HCT116 (cell line): ENCODE results near the gene MYO1E. TPM values are rescaled to one million over a fixed set of nuclear protein-coding genes. Genes with fewer than 3 reads are reported as not detected.

ENCODE experiments used
- ATAC-seq: fragments of 200-7000 bp; cut with Tn5 transposase; 2 replicates; pipeline ENCODE4 v1.9.1; 2020; ENCODE audit warnings: mild to moderate bottlenecking, moderate library complexity
- BruUV-seq: library from RNA; stranded (reverse); fragments of 400-500 nt; replicated peaks from 2 replicates; lab custom pipeline; 2021; lab: Mats Ljungman, UMichigan
- CTCF ChIA-PET: fragments of 300-600 bp; sonication (Branson Sonifier 250); formaldehyde crosslinking; loops from one replicate; lab custom pipeline; 2021; ENCODE audit warnings: antibody characterized with exemption; lab: Charles Lee
- POLR2A ChIA-PET: fragments of 300-600, 350-600 bp; sonication (Branson Sonifier 250); formaldehyde crosslinking; loops from one replicate; lab custom pipeline; 2021; ENCODE audit warnings: antibody characterized with exemption; lab: Charles Lee
- RAD21 ChIA-PET, 2 experiments: fragments of 300-600 bp; sonication (Branson Sonifier 250); formaldehyde crosslinking; loops; one replicate each; lab custom pipeline; 2023; ENCODE audit warnings: low total read pairs in 2 of 2; ENCODE audit not compliant: uncharacterized antibody in 2 of 2, unreplicated experiment in 2 of 2, low non-redundant PET in 1 of 2; lab: Charles Lee
- DNase-seq: peaks from one replicate; pipeline ENCODE4 v3.0.0-alpha.2; 2010; ENCODE audit warnings: low read depth, low spot score
- H2AFZ ChIP-seq: fragments of 200-600 bp; shearing (Covaris generic), sonication (generic); 2 replicates; pipeline ENCODE4 v1.6.1; 2017; ENCODE audit warnings: low read depth, mixed run types, mixed read lengths, antibody characterized with exemption, low read length; ENCODE audit not compliant: poor library complexity, severe bottlenecking
- H3K27ac ChIP-seq: 2 replicates; pipeline ENCODE4 v1.5.1; 2012; ENCODE audit warnings: low read depth, low read length
- H3K27me3 ChIP-seq: fragments of 200-600 bp; sonication (generic); 2 replicates; pipeline ENCODE4 v1.6.1; 2016; ENCODE audit warnings: mixed run types, low read length, mixed read lengths; ENCODE audit not compliant: insufficient read depth
- H3K36me3 ChIP-seq, 2 experiments: fragments of 200-500 bp in 1 of 2; fragments of 200-600 bp in 1 of 2; sonication (Bioruptor generic) in 1 of 2; sonication (generic) in 1 of 2; 2 replicates each; pipeline versions ENCODE4 v1.5.1 to v1.6.1; 2014 to 2016; ENCODE audit warnings: low read length in 2 of 2, inconsistent platforms in 1 of 2, mixed read lengths in 1 of 2, mixed run types in 1 of 2; ENCODE audit not compliant: insufficient read depth in 2 of 2, control insufficient read depth in 1 of 2
- H3K4me1 ChIP-seq, 2 experiments: fragments of 200-600 bp in 1 of 2; sonication (generic) in 1 of 2; 2 replicates each; pipeline versions ENCODE4 v1.5.1 to v1.6.1; 2012 to 2017; ENCODE audit warnings: low read length in 2 of 2, inconsistent platforms in 1 of 2, mild to moderate bottlenecking in 1 of 2, mixed read lengths in 1 of 2, mixed run types in 1 of 2, moderate library complexity in 1 of 2; ENCODE audit not compliant: insufficient read depth in 2 of 2, control insufficient read depth in 1 of 2
- H3K4me2 ChIP-seq: fragments of 200-600 bp; sonication (generic); 2 replicates; pipeline ENCODE4 v1.6.1; 2017; ENCODE audit warnings: mixed run types, low read length, mixed read lengths
- H3K4me3 ChIP-seq, 2 experiments: fragments of 200-600 bp in 1 of 2; sonication (generic) in 1 of 2; replicated peaks in 1 of 2; 2 replicates each; pipeline ENCODE4 v1.5.1; 2011 to 2016; ENCODE audit warnings: low read length in 2 of 2, control low read depth in 1 of 2, low read depth in 1 of 2, mild to moderate bottlenecking in 1 of 2, mixed read lengths in 1 of 2, mixed run types in 1 of 2
- H3K79me2 ChIP-seq: fragments of 200-600 bp; sonication (generic); 2 replicates; pipeline ENCODE4 v1.6.1; 2017; ENCODE audit warnings: mild to moderate bottlenecking, mixed run types, low read length, moderate library complexity, mixed read lengths; ENCODE audit not compliant: insufficient read depth
- H3K9ac ChIP-seq: fragments of 200-600 bp; sonication (generic); 2 replicates; pipeline ENCODE4 v1.6.1; 2016; ENCODE audit warnings: low read length, mixed read lengths
- H3K9me2 ChIP-seq: fragments of 200-600 bp; sonication (generic), shearing (Covaris generic); 2 replicates; pipeline ENCODE4 v1.6.1; 2017; ENCODE audit warnings: mixed run types, mild to moderate bottlenecking, moderate library complexity; ENCODE audit not compliant: insufficient read depth
- H3K9me3 ChIP-seq, 2 experiments: fragments of 200-500 bp in 1 of 2; fragments of 200-600 bp in 1 of 2; sonication (Bioruptor generic) in 1 of 2; sonication (generic) in 1 of 2; 2 replicates each; pipeline ENCODE4 v1.6.1; 2014 to 2017; ENCODE audit warnings: low read length in 2 of 2, mixed read lengths in 2 of 2, inconsistent platforms in 1 of 2, low read depth in 1 of 2, mild to moderate bottlenecking in 1 of 2, mixed run types in 1 of 2, moderate library complexity in 1 of 2; ENCODE audit not compliant: control insufficient read depth in 1 of 2, insufficient read depth in 1 of 2
- H4K20me1 ChIP-seq: fragments of 200-600 bp; sonication (generic), shearing (Covaris generic); 2 replicates; pipeline ENCODE4 v1.6.1; 2017; ENCODE audit warnings: mixed run types, mild to moderate bottlenecking, moderate library complexity; ENCODE audit not compliant: insufficient read depth
- CEBPB ChIP-seq: IDR thresholded peaks from 2 replicates; pipeline ENCODE4 v1.6.1; 2012; ENCODE audit warnings: low read depth
- EGR1 ChIP-seq: IDR thresholded peaks from 2 replicates; pipeline ENCODE4 v1.6.1; 2012; ENCODE audit warnings: low read depth
- ELF1 ChIP-seq: IDR thresholded peaks from 2 replicates; pipeline ENCODE4 v1.6.1; 2012; ENCODE audit warnings: low read depth, borderline replicate concordance
- FOSL1 ChIP-seq: IDR thresholded peaks from 2 replicates; pipeline ENCODE4 v1.6.1; 2012; ENCODE audit warnings: low read depth
- JUND ChIP-seq: IDR thresholded peaks from 2 replicates; pipeline ENCODE4 v1.6.1; 2012
- POLR2A ChIP-seq: IDR thresholded peaks from 2 replicates; pipeline ENCODE4 v1.7.0; 2011; ENCODE audit warnings: borderline replicate concordance; ENCODE audit not compliant: insufficient read depth, insufficient read length; ENCODE audit errors: extremely low read depth
- SP1 ChIP-seq: IDR thresholded peaks from 2 replicates; pipeline ENCODE4 v1.6.1; 2012; ENCODE audit warnings: low read depth
- YY1 ChIP-seq: IDR thresholded peaks from 2 replicates; pipeline ENCODE4 v1.6.1; 2011; ENCODE audit warnings: low read length, low read depth, moderate library complexity, mild to moderate bottlenecking; ENCODE audit not compliant: insufficient replicate concordance; ENCODE audit errors: extremely low read depth
- ZFX ChIP-seq: fragments of 450-650 bp; IDR thresholded peaks from 2 replicates; pipeline ENCODE4 v1.6.1; 2017
- intact Hi-C: fragments of 100-400 bp; cut with micrococcal nuclease; formaldehyde crosslinking; loops from 2 replicates; pipeline ENCODE4 v1.10.0; 2022
- total RNA-seq: library from RNA; stranded (reverse); gene quantifications from one replicate; pipeline ENCODE4 v1.2.1, GENCODE V29; 2021; ENCODE audit not compliant: unreplicated experiment
- TF ChIP-seq, protein P1 (sequence below): IDR thresholded peaks from 2 replicates; pipeline ENCODE4 v1.6.1; 2012

The MYO1E gene
- total RNA-seq, 1 experiment from 2014 or later: 182 TPM

DNA sequence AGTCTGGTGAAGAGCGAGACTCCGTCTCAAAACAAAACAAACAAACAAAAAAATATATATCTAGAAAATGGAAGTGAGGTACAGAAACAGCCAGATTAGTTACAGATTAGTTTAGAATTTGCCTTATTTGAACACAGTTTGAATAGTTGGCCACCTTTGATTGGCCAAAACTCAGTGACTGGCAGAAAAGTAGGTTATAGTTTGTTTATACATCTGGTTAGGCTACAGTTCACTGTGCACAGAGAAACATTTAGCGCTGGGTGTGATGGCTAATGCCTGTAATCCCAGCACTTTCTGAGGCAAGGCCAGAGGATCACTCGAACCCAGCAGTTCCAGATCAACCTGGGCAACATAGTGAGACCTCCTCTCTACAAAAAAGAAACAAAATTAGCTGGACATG lies 114.4 kb downstream of the MYO1E start:
- Histone ChIP-seq H2AFZ (no peak overlapping the region), H3K36me3 (0 out of 4 replicates have a peak, but pooled peaks cover 0 to 10% of the 10 kb centered on the region in 2 experiments)
- TF ChIP-seq POLR2A (no peak), SP1 (no peak)
- TF ChIP-seq, protein P1, sequence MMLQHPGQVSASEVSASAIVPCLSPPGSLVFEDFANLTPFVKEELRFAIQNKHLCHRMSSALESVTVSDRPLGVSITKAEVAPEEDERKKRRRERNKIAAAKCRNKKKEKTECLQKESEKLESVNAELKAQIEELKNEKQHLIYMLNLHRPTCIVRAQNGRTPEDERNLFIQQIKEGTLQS: no peak
- TF ChIP-seq, all 23 proteins: peak for 0
- Histone ChIP-seq H3K4me2 (no peak overlapping the region), H3K4me3 (no peak overlapping the region), H3K9me3 (no peaks in the 10 kb centered on the region), H3K9ac (no peak overlapping the region), H3K79me2 (peaks cover 4% of the 10 kb centered on the region; the same call in 1 of the 2 replicates), H3K4me1 (peaks cover 21 to 23% of the 10 kb centered on the region in 2 experiments), H4K20me1 (no peaks in the 10 kb centered on the region), H3K27me3 (no peaks in the 10 kb centered on the region), H3K27ac (no peak overlapping the region), H3K9me2 (no peaks in the 10 kb centered on the region)
- ATAC-seq (no peak), DNase-seq (no peak)
- CTCF ChIA-PET: interaction anchor here (1.8 kb wide), 1 partner anchor 11 kb away, joined by 8 read pairs; no protein-coding TSS in a partner anchor
- POLR2A ChIA-PET: no interaction called here
- RAD21 ChIA-PET: no interaction called here
- intact Hi-C loops: loop anchor here (5.0 kb wide), 1 partner anchor 114 kb away; the partner anchor contains the start of gene MYO1E
- BruUV-seq: no TSS peak

DNA sequence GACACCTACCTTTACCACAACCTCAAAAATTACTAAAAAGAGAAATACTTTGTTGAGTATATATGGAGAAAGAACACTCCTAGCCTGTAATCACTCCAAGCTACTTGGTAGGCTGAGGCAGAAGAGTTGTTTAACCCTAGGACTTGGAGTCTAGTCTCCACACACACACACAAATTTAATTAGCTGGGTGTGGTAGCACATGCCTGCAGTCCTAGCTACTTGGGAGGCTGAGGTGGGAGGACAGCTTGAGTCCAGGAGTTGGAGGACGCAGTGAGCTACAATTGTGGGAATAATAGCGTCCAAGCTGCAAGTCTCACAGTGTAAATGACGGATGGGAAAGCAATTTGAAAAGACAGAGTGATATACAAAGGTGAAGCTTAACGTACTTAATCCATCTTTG lies 115.5 kb downstream of the MYO1E start:
- Histone ChIP-seq H3K4me2 (peak overlapping the region; percentile 61), H3K36me3 (0 out of 4 replicates have a peak, but pooled peaks cover 0 to 10% of the 10 kb centered on the region in 2 experiments), H3K9ac (no peak overlapping the region), H3K27ac (no peak overlapping the region), H2AFZ (no peak overlapping the region), H4K20me1 (no peaks in the 10 kb centered on the region), H3K9me2 (no peaks in the 10 kb centered on the region), H3K9me3 (no peaks in the 10 kb centered on the region), H3K4me1 (peaks cover 21 to 23% of the 10 kb centered on the region in 2 experiments), H3K27me3 (no peaks in the 10 kb centered on the region), H3K4me3 (no peak overlapping the region), H3K79me2 (peaks cover 4% of the 10 kb centered on the region; the same call in 1 of the 2 replicates)
- no peak for TF ChIP-seq YY1
- TF ChIP-seq, protein P1: no peak
- no peak for TF ChIP-seq FOSL1
- TF ChIP-seq EGR1: no peak
- TF ChIP-seq CEBPB: no peak
- TF ChIP-seq JUND: no peak
- no peak for TF ChIP-seq ELF1
- no peak for TF ChIP-seq ZFX
- RAD21 ChIA-PET: interaction anchor here in 1 of 2 experiments (0.6 kb wide), 1 partner anchor 14 kb away, joined by 3 read pairs; no protein-coding TSS in a partner anchor
- intact Hi-C loops: loop anchor here (5.0 kb wide), 1 partner anchor 115 kb away; the partner anchor contains the start of gene MYO1E
- DNase-seq: no peak
- BruUV-seq: no TSS peak
- POLR2A ChIA-PET: no interaction called here
- CTCF ChIA-PET: interaction anchor here (1.8 kb wide), 1 partner anchor 10 kb away, joined by 8 read pairs; no protein-coding TSS in a partner anchor
- ATAC-seq: no peak
